Measurements from ENCODE around the gene TBL1XR1. TPM values are rescaled to one million over a fixed set of nuclear protein-coding genes. Genes with fewer than 3 reads are reported as not detected.
"Not testable (repeated sequence)": the region's sequence is repeated elsewhere in the genome, so short reads cannot be mapped to it uniquely, and the experiment has no call there.

TBL1XR1 gene
- total RNA-seq, 1 donor from 2014 or later = 275 TPM

DNA sequence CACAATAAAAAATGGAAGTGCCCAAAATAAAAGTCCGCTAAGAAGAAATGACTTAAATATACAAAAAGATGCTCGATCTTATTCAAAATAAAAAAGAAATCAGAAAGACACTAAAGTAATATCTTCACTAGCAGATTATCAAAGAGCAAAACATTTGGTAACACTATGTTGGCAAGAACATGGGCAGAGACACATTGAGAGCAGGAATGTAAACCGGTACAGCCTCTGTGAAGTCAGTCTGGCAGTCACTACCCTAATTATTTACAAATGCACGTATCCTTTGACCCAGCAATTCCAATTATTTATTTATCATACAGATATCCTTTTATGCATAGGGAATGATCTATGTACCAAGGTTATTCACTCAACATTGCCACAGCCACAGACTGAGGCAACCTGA is 34.5 kb downstream of the TBL1XR1 start:
- no peaks in the 10 kb centered on the region for H3F3A ChIP-seq (ENCODE audit: low read depth)
- Mint-ChIP-seq H3K4me3 (no peak overlapping the region), H3K27ac (no peak overlapping the region), H3K9me3 (peaks cover 75% of the 10 kb centered on the region), H3K4me1 (no peaks in the 10 kb centered on the region), H3K36me3 (peaks cover 59% of the 10 kb centered on the region), H3K27me3 (ENCODE audit: insufficient read depth, low read depth) (no peaks in the 10 kb centered on the region)
- TF ChIP-seq CTCF (IDR thresholded peaks at IDR 0.05) = no peak
- H3K36me3 ChIP-seq = no peaks in the 10 kb centered on the region
- DNase-seq (ENCODE audit: low spot score) = no peak
- no peaks in the 10 kb centered on the region for H3K27me3 ChIP-seq
- H3K9me3 ChIP-seq (ENCODE audit: low read depth) = no peaks in the 10 kb centered on the region
- no peak overlapping the region for H3K9ac ChIP-seq
- H3K27ac ChIP-seq = no peak overlapping the region
- H2AFZ ChIP-seq (replicated peaks) = no peak overlapping the region
- H4K20me1 ChIP-seq (ENCODE audit: low read depth) = peaks cover 94% of the 10 kb centered on the region
- H3K4me3 ChIP-seq = no peak overlapping the region
- no peaks in the 10 kb centered on the region for H3K4me1 ChIP-seq
- H3K4me2 ChIP-seq = no peak overlapping the region
- H3K79me2 ChIP-seq (ENCODE audit: low read depth) = peaks cover 100% of the 10 kb centered on the region

DNA sequence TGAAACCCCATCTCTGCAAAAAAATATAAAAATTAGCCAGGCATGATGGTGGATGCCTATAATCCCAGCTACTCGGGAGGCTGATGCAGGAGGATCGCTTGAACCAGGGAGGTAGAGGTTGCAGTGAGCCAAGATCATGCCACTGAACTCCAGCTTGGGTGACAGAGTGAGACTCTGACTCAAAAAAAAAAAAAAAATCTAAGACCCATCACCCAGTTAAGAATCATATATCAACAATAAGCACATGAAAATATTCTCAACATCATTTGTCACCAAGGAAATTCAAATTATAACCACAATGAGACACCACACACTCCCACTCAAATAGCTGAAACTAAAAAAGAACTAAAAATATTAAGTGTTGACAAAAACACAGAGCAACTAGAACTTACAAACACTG is 35.7 kb downstream of the TBL1XR1 start:
- H3K4me3 ChIP-seq; H3K4me1 ChIP-seq; H3K36me3 ChIP-seq; H3K4me3 Mint-ChIP-seq; H3K27me3 ChIP-seq; H3K4me1 Mint-ChIP-seq; H3K9ac ChIP-seq; H3K4me2 ChIP-seq; H2AFZ ChIP-seq (replicated peaks); H3K9me3 ChIP-seq (ENCODE audit: low read depth); DNase-seq (ENCODE audit: low spot score); H3K27ac Mint-ChIP-seq; H3K27me3 Mint-ChIP-seq (ENCODE audit: insufficient read depth, low read depth); H3K27ac ChIP-seq; H3F3A ChIP-seq (ENCODE audit: low read depth): not testable (repeated sequence)
- Mint-ChIP-seq H3K9me3 (peaks cover 74% of the 10 kb centered on the region), H3K36me3 (peaks cover 60% of the 10 kb centered on the region)
- peaks cover 100% of the 10 kb centered on the region for H3K79me2 ChIP-seq (ENCODE audit: low read depth)
- peaks cover 89% of the 10 kb centered on the region for H4K20me1 ChIP-seq (ENCODE audit: low read depth)

DNA sequence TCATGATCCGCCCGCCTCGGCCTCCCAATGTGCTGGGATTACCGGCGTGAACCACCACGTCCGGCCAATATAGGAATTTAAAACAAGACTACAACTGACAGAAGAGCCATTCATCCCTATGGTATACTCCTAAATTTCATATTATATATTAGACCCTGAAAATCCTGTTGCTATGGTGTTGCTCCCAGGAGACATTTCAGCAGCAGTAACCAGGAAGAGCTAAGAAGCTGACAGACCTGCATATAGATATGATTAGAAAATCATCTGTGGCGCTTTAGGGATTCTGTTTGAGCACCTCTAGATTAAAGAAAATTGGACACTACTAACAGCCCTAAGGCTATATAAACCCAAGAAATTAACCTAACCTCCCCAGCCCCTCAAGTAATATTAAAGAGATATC is 38.8 kb downstream of the TBL1XR1 start:
- Histone ChIP-seq H3K79me2 (ENCODE audit: low read depth) (peaks cover 100% of the 10 kb centered on the region), H3K9me3 (ENCODE audit: low read depth) (no peaks in the 10 kb centered on the region), H2AFZ (replicated peaks) (no peak overlapping the region), H3F3A (ENCODE audit: low read depth) (no peaks in the 10 kb centered on the region), H3K36me3 (no peaks in the 10 kb centered on the region), H3K4me2 (no peak overlapping the region), H3K27ac (no peak overlapping the region), H3K9ac (no peak overlapping the region), H4K20me1 (ENCODE audit: low read depth) (peaks cover 76% of the 10 kb centered on the region), H3K27me3 (no peaks in the 10 kb centered on the region), H3K4me3 (no peak overlapping the region), H3K4me1 (no peaks in the 10 kb centered on the region)
- no peaks in the 10 kb centered on the region for H3K27me3 Mint-ChIP-seq (ENCODE audit: insufficient read depth, low read depth)
- peaks cover 67% of the 10 kb centered on the region for H3K9me3 Mint-ChIP-seq
- no peaks in the 10 kb centered on the region for H3K4me1 Mint-ChIP-seq
- H3K4me3 Mint-ChIP-seq = no peak overlapping the region
- DNase-seq (ENCODE audit: low spot score) = no peak
- TF ChIP-seq CTCF (IDR thresholded peaks at IDR 0.05) = no peak
- TF ChIP-seq EZH2phosphoT487 (IDR thresholded peaks at IDR 0.05) = no peak
- TF ChIP-seq EZH2 (IDR thresholded peaks at IDR 0.05) = no peak
- H3K27ac Mint-ChIP-seq = no peak overlapping the region
- peaks cover 54% of the 10 kb centered on the region for H3K36me3 Mint-ChIP-seq

- peaks cover 100% of the 10 kb centered on the region for H3K79me2 ChIP-seq (ENCODE audit: low read depth)
- TF ChIP-seq EZH2phosphoT487 (IDR thresholded peaks at IDR 0.05) (no peak), CTCF (IDR thresholded peaks at IDR 0.05) (no peak), EZH2 (IDR thresholded peaks at IDR 0.05) (no peak)
These were observed 39.8 kb downstream of the TBL1XR1 start for GRCh38 chr3:177157492-177157891.

More at GRCh38 chr3:177157492-177157891, 39.8 kb downstream of the TBL1XR1 start:
- Histone ChIP-seq H3K9me3 (ENCODE audit: low read depth) (no peaks in the 10 kb centered on the region), H3K36me3 (no peaks in the 10 kb centered on the region), H3K27me3 (no peaks in the 10 kb centered on the region), H3K27ac (no peak overlapping the region), H3K4me3 (no peak overlapping the region), H3K9ac (no peak overlapping the region), H4K20me1 (ENCODE audit: low read depth) (peaks cover 77% of the 10 kb centered on the region), H3K4me2 (no peak overlapping the region), H2AFZ (replicated peaks) (no peak overlapping the region), H3K4me1 (no peaks in the 10 kb centered on the region), H3F3A (ENCODE audit: low read depth) (no peaks in the 10 kb centered on the region)
- no peaks in the 10 kb centered on the region for H3K27me3 Mint-ChIP-seq (ENCODE audit: insufficient read depth, low read depth)
- no peak overlapping the region for H3K4me3 Mint-ChIP-seq
- H3K4me1 Mint-ChIP-seq = no peaks in the 10 kb centered on the region
- no peak overlapping the region for H3K27ac Mint-ChIP-seq
- peaks cover 64% of the 10 kb centered on the region for H3K9me3 Mint-ChIP-seq
- H3K36me3 Mint-ChIP-seq = peaks cover 56% of the 10 kb centered on the region
- DNase-seq (ENCODE audit: low spot score) = no peak

All from neural progenitor cell (in vitro differentiated cells).